Epithelial cell of proximal tubule (primary cell): ENCODE data around the gene PPEF2. TPM values are rescaled to one million over a fixed set of nuclear protein-coding genes. Genes with fewer than 3 reads are reported as not detected.
A peak's percentile ranks its signal among the peaks of the same experiment; 100 is the strongest.

Experiments used
- DNase-seq: peaks from one replicate; pipeline ENCODE4 v3.0.0-alpha.2; 2011; ENCODE audit warnings: low read depth
- H3K4me3 ChIP-seq: 2 replicates; pipeline ENCODE4 v1.5.1; 2011; ENCODE audit warnings: low read depth, mild to moderate bottlenecking, low read length
- total RNA-seq: library from RNA; depleted of rRNA; stranded (reverse); fragments of >200 nt; gene quantifications from 2 replicates; pipeline ENCODE4 v1.2.3, GENCODE V29; 2015
- TF ChIP-seq, protein P1 (sequence below): conservative IDR thresholded peaks from 2 replicates; pipeline ENCODE4 v1.5.1; 2012; ENCODE audit warnings: low read depth, mild to moderate bottlenecking, low read length

The PPEF2 gene
- total RNA-seq, 1 donor from 2014 or later = not detected

DNA sequence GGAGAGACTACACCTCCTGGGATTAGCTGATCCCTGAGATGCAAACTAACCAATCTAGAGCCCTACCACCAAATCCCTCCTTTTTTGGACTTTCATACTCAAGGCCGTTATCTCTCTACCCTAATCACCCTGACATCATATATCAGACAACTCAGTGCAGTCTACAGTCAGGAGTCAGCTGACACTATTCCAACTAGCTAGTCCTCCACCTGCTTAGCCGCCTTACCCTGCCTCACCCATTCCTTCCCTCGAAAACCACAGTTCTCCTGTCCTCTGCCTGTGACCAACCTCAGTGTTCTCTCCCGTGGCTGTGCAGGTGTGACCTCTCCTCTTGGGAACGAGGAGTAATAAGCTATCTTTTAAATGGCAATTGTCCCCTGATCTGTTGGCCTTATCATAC is 1.8 kb upstream of the PPEF2 start:
- DNase-seq = no peak
- TF ChIP-seq, protein P1, sequence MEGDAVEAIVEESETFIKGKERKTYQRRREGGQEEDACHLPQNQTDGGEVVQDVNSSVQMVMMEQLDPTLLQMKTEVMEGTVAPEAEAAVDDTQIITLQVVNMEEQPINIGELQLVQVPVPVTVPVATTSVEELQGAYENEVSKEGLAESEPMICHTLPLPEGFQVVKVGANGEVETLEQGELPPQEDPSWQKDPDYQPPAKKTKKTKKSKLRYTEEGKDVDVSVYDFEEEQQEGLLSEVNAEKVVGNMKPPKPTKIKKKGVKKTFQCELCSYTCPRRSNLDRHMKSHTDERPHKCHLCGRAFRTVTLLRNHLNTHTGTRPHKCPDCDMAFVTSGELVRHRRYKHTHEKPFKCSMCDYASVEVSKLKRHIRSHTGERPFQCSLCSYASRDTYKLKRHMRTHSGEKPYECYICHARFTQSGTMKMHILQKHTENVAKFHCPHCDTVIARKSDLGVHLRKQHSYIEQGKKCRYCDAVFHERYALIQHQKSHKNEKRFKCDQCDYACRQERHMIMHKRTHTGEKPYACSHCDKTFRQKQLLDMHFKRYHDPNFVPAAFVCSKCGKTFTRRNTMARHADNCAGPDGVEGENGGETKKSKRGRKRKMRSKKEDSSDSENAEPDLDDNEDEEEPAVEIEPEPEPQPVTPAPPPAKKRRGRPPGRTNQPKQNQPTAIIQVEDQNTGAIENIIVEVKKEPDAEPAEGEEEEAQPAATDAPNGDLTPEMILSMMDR = no peak
- H3K4me3 ChIP-seq = no peak overlapping the region

DNA sequence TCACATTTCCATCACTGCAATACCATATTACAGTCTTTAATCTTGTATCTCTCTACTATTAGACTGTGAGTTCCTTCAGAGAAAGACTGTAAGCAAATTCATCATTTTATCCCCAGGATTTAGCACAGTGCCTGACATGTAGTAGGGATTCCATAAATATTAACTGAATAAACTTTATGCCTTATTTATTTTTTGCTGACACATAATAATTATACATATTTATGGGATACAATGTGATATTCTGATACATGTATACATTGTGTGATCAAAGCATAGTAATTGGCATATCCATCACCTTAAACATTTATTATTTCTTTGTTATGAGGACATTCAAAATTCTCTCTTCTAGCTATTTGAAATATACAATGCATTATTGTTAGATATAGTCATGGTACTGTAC is 3.7 kb downstream of the PPEF2 start:
- DNase-seq = no peak
- H3K4me3 ChIP-seq = no peak overlapping the region
- TF ChIP-seq, protein P1 = no peak

DNA sequence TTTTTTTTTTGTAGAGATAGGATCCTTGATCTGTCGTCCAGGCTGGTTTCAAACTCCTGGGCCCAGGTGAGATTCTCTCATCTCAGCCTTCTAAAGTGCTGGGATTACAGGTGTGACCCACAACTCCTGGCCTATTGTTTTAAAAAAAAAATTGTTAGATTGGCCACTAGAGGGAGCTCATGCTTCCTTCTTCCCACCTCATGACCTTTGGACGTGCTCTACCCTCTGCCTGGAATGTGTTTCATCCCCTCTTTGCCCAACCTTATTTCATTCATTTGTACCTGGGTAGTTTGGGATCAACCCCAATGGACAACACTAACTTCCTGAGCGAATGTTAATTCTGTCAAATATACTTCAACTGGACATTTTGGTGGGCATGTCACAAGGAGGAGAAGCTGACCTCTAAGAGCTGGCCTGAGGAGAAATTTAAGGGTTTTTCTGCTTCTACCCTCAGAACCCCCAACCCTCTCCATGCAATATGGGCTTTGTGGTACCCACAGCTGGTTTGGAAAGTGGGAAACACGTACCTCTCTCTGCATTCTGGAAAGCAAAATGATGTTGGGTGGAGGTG is 6.4 kb downstream of the PPEF2 start:
- H3K4me3 ChIP-seq = no peak overlapping the region
- no peak for DNase-seq
- TF ChIP-seq, protein P1 = peak; percentile 72

DNA sequence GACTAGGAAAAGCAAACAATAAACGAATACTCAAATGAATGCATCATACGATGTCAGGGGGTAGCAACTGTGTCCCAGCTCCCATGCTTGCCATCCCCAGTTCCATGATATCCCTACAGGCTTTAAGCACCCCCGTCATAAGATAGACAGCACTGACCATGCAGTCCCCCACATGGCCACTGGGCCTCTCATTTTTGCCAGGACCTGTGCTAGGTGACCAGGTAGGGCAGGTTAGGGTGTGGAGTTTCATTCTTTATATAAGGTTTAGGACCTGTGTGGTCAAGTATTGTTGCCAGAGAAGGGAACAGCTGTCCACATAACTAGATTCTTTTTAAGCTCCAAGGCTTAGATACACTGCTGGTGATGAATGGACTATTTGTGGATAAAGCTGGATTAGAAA is 9.7 kb downstream of the PPEF2 start:
- no peak for DNase-seq
- no peak overlapping the region for H3K4me3 ChIP-seq
- TF ChIP-seq, protein P1 = peak; percentile 36

DNA sequence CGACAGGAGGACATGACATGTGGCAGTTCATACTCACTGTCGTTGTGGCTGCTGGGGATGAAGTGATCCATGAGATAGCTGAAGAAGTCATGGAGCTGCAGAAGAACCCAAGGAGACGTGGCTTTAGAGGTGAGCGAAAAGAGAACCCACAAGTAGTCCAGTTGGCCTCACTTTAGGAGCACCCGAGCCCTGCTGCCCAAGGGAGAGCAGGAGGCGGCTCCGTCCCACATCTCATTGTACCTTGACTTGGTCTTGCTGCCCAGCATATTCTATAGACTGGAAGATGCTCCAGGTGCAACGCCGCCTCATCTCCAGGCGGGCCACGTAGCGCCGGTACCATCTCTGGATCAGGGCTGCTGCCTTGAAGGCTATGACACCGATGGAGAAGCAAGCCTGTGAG is 10.6 kb downstream of the PPEF2 start:
- DNase-seq = no peak
- TF ChIP-seq, protein P1 = no peak

DNA sequence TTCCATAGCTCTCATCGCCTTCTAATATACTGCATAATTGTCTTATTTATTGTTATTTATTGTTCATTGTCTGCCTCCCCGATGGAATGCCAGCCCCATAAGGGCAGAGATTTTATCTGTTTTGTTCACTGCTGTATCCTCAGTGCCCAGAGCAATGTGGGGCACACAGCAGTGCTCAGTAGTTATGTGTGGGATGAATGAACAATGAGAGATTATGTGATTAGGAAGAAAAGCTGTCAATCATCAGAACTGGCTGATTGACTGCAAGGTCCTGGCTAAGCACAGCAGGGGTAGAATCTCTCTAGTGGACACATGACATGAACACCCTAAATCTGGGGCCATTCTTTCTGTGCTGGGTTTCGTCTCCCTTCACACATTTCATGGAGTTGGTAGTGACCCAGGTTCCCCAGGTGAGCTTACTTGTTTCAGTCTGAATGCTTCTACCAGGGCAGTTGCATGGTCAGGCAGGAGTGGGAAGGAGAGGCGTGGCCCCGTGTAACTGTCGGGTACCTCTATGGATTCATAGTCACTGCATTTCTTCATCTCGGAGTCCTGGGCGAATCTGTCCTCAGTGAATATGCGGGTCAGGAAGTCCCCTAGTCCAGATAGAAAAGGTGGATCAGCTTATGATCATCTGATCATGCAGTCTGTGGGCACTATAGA is 12.6 kb downstream of the PPEF2 start:
- no peak for DNase-seq
- no peak overlapping the region for H3K4me3 ChIP-seq
- TF ChIP-seq, protein P1 = no peak

More for the DNA sequence above, 10.6 kb downstream of the PPEF2 start:
- H3K4me3 ChIP-seq = no peak overlapping the region

DNA sequence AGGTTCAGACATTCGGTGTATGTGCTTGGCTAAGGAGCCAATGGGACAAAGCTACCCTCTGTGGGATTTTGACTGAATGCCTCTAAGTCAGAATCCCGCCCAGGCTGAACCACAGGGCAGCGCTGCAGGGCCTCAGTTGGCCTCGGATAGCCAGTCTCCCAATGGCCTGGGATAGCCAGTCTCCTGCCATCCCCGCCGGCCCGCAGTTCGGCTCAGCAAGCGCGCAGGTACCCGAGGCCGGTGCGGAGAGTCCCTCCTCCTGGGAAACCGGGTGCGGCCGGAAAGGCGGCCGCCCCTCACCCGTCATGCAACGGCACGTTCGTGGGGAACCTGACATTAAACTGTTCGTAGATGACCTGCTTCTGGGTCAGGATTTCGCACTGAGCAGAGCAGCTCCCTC is 16.1 kb downstream of the PPEF2 start:
- no peak overlapping the region for H3K4me3 ChIP-seq
- DNase-seq = no peak
- TF ChIP-seq, protein P1 = no peak
